ENCODE data around the gene DEXI.
"Not testable (repeated sequence)": the region's sequence is repeated elsewhere in the genome, so short reads cannot be mapped to it uniquely, and the experiment has no call there.

The DEXI gene

DNA sequence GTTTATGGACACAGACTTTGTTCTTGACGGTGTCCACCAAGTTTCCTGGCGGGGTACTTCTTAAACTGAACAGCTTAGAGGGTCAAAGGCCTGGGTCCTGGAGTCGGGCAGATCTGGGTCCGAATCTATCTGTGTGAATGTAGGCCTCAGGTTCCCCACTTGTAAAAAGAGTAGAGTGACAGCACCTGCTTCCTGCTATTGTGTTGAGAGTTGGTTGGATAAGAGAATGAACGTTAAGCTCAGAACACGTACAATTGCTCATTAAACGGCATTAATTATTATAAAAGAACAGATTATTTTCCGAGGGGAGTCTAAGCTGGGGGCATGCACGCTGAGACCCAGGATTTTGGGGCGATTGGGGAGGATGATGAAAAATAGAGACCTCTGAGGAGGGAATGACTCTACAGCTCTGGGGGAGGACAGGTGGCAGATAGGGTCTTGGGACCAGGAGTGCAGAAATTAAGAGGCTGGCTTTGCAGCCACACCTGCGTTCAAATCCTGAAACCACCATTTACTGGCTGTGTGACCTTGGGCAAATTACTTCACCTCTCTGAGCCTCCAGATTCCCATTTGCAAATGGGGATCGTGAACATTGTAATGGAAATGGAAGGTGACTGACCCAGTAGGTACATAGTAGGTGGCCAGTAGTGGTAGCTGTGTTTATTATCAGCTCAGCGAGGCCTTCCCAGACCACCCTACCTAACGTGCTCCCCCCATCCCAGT is 3.0 kb upstream of the DEXI start:
- DNase-seq: peak in 1 of 3 donors; percentile 37
- Histone ChIP-seq H3K4me3 (ENCODE audit: control insufficient read depth in 1 of 7, extremely low read depth in 1 of 7, insufficient read depth in 4 of 7, low read depth in 2 of 7, low read length in 6 of 7) (peak overlapping the region; percentile 73 to 91 (median 86)), H3K4me1 (ENCODE audit: control extremely low read depth in 1 of 4, control insufficient read depth in 4 of 4, insufficient read depth in 4 of 4, low read length in 3 of 4) (peaks cover 11 to 62% (median 48%) of the 10 kb centered on the region in 4 experiments), H3K9me3 (ENCODE audit: control extremely low read depth in 1 of 5, control insufficient read depth in 4 of 5, insufficient read depth in 2 of 5, low read depth in 1 of 5, low read length in 4 of 5) (no peaks in the 10 kb centered on the region), H3K27me3 (replicated peaks in 2 of 5; ENCODE audit: control insufficient read depth in 4 of 5, insufficient read depth in 5 of 5, low read length in 4 of 5) (no peaks in the 10 kb centered on the region), H3K36me3 (ENCODE audit: control insufficient read depth in 4 of 4, insufficient read depth in 4 of 4, low read length in 3 of 4) (no peaks in the 10 kb centered on the region), H3K27ac (ENCODE audit: insufficient read depth in 1 of 2, low read depth in 1 of 2, low read length in 2 of 2, poor library complexity in 1 of 2, severe bottlenecking in 2 of 2) (peak overlapping the region; percentile 43 to 74)
- 42% methylated on average over 8 of the region's 14 CpGs for WGBS (ENCODE audit: insufficient coverage)
- CTCF ChIA-PET: interaction anchor here (1.3 to 1.6 kb wide), 3 partner anchors 12 to 19 kb away, joined by 4 to 5 read pairs (median 5); no protein-coding TSS in a partner anchor
- POLR2A ChIA-PET: interaction anchor here (0.6 kb wide), 1 partner anchor 340 kb away, joined by 3 read pairs; no protein-coding TSS in a partner anchor

DNA sequence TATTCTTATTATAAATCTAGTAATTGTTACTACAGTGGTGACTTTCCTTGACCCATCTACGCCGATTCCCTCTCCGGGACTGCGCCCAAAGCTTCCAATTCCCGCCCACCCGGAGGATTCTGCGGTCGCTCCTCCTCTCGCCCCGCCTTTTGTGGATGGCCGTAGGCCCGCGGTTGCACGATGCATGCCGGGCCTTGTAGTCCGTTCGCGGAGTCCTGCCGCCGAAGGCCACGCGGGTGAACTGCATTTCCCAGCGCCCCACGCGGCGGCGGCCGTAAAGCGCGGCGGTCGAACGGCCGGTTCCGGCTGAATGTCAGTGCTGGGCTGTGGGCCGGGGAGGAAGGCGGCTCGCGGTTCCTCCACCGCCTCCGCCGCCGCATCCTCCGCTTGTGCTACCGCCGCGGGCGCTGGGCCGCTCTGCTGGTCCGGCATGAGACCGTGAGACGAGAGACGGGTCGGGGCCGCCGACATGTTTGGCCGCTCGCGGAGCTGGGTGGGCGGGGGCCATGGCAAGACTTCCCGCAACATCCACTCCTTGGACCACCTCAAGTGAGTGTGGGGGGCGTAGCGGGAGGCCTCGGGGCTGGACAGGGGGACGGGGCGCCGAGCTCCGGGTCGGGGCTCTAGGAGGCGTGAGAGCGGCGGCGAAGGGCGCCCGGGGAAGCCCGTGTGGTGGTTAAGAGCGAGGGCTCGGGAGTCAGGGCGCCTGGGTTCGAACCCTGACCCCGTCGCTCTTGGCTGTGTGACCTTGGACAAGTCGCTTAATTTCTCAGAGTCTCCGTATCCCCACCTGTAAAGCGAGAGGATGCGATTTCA is 2.2 kb upstream of the DEXI start, which contains the start of gene CLEC16A:
Gene CLEC16A (plus strand): TSS at position 316 of the 816 bp plus-strand sequence. CDS start 154 bp downstream, at position 470.
- WGBS (ENCODE audit: insufficient coverage): 2% methylated on average over 67 of the region's 86 CpGs
- Histone ChIP-seq H3K4me1 (ENCODE audit: control extremely low read depth in 1 of 4, control insufficient read depth in 4 of 4, insufficient read depth in 4 of 4, low read length in 3 of 4) (peaks cover 18 to 65% (median 51%) of the 10 kb centered on the region in 4 experiments), H3K27me3 (replicated peaks in 2 of 5; ENCODE audit: control insufficient read depth in 4 of 5, insufficient read depth in 5 of 5, low read length in 4 of 5) (no peaks in the 10 kb centered on the region), H3K36me3 (ENCODE audit: control insufficient read depth in 4 of 4, insufficient read depth in 4 of 4, low read length in 3 of 4) (peaks cover 0 to 1% (median 0%) of the 10 kb centered on the region in 4 experiments), H3K9me3 (ENCODE audit: control extremely low read depth in 1 of 5, control insufficient read depth in 4 of 5, insufficient read depth in 2 of 5, low read depth in 1 of 5, low read length in 4 of 5) (no peaks in the 10 kb centered on the region), H3K4me3 (ENCODE audit: control insufficient read depth in 1 of 7, extremely low read depth in 1 of 7, insufficient read depth in 4 of 7, low read depth in 2 of 7, low read length in 6 of 7) (peak within 1 kb of the TSS; percentile 73 to 91 (median 86)), H3K27ac (ENCODE audit: insufficient read depth in 1 of 2, low read depth in 1 of 2, low read length in 2 of 2, poor library complexity in 1 of 2, severe bottlenecking in 2 of 2) (peak within 1 kb of the TSS; percentile 43 to 74)
- POLR2A ChIA-PET: no interaction called here
- CTCF ChIA-PET: interaction anchor here (1.3 to 1.6 kb wide), 3 partner anchors 12 to 20 kb away, joined by 4 to 5 read pairs (median 5); no protein-coding TSS in a partner anchor
- DNase-seq: peak; percentile 96 to 97 (median 96)

DNA sequence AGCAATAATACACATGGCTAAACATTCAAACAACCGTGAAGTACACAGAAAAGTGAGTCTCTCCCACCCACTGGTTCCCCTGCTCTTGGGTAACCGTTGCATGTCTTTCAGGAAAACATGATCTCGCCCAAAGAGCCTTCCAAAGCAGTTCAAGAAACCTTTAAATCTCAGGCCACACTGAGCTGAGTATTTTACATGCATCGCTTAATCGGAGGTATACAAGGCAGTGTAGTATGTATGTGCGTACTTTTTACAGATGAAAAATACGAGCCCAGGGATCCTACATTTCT is 741 bp upstream of the DEXI start:
- peaks cover 24 to 68% (median 58%) of the 10 kb centered on the region in 4 experiments for H3K4me1 ChIP-seq (ENCODE audit: control extremely low read depth in 1 of 4, control insufficient read depth in 4 of 4, insufficient read depth in 4 of 4, low read length in 3 of 4)

DNA sequence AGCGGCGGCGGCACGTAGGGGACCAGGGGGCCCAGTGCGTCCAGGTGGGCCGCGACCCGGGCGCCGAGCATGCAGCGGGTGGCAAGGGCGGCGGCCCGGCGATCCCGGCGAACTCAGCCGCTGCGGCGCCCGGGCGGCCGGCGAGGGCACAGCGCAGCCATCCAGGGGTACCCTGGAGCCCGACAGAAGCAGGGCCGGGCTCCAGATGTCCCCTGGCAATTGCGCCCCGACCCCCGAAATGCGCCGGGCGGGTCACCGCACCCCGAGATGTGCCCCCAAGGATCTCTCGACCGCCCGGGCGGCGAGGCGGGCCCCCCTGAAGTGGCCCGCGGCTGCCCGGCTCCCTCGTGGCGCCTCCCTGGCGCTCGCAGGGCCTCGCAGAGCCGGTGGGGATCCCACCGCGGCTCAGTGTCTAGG is 325 bp downstream of the DEXI start:
- H3K27me3 ChIP-seq (replicated peaks in 2 of 5; ENCODE audit: control insufficient read depth in 4 of 5, insufficient read depth in 5 of 5, low read length in 4 of 5); DNase-seq; POLR2A ChIA-PET; H3K9me3 ChIP-seq (ENCODE audit: control extremely low read depth in 1 of 5, control insufficient read depth in 4 of 5, insufficient read depth in 2 of 5, low read depth in 1 of 5, low read length in 4 of 5): not testable (repeated sequence)
- Histone ChIP-seq H3K4me3 (ENCODE audit: control insufficient read depth in 1 of 7, extremely low read depth in 1 of 7, insufficient read depth in 4 of 7, low read depth in 2 of 7, low read length in 6 of 7) (peak overlapping the region; percentile 40 to 85 (median 69)), H3K4me1 (ENCODE audit: control extremely low read depth in 1 of 4, control insufficient read depth in 4 of 4, insufficient read depth in 4 of 4, low read length in 3 of 4) (peaks cover 24 to 75% (median 69%) of the 10 kb centered on the region in 4 experiments), H3K36me3 (ENCODE audit: control insufficient read depth in 4 of 4, insufficient read depth in 4 of 4, low read length in 3 of 4) (peaks cover 0 to 15% (median 0%) of the 10 kb centered on the region in 4 experiments), H3K27ac (ENCODE audit: insufficient read depth in 1 of 2, low read depth in 1 of 2, low read length in 2 of 2, poor library complexity in 1 of 2, severe bottlenecking in 2 of 2) (peak overlapping the region in 1 of 2 experiments; percentile 26)
- CTCF ChIA-PET: interaction anchor here (0.7 to 1.4 kb wide), 5 partner anchors 9 to 415 kb away, joined by 3 to 4 read pairs (median 3); no protein-coding TSS in a partner anchor
- WGBS (ENCODE audit: insufficient coverage): 0% methylated on average over 38 of the region's 52 CpGs

More for the DNA sequence above, 741 bp upstream of the DEXI start:
- 70% methylated on average over 3 of the region's 7 CpGs for WGBS (ENCODE audit: insufficient coverage)
- POLR2A ChIA-PET: no interaction called here
- no peaks in the 10 kb centered on the region for H3K9me3 ChIP-seq (ENCODE audit: control extremely low read depth in 1 of 5, control insufficient read depth in 4 of 5, insufficient read depth in 2 of 5, low read depth in 1 of 5, low read length in 4 of 5)
- CTCF ChIA-PET: interaction anchor here (1.4 kb wide), 1 partner anchor 413 kb away, joined by 4 read pairs; no protein-coding TSS in a partner anchor
- no peak for DNase-seq
- H3K4me3 ChIP-seq (ENCODE audit: control insufficient read depth in 1 of 7, extremely low read depth in 1 of 7, insufficient read depth in 4 of 7, low read depth in 2 of 7, low read length in 6 of 7): peak overlapping the region in 4 of 7 experiments; percentile 69 to 85 (median 78)
- H3K36me3 ChIP-seq (ENCODE audit: control insufficient read depth in 4 of 4, insufficient read depth in 4 of 4, low read length in 3 of 4): peaks cover 0 to 11% (median 0%) of the 10 kb centered on the region in 4 experiments
- no peaks in the 10 kb centered on the region for H3K27me3 ChIP-seq (replicated peaks in 2 of 5; ENCODE audit: control insufficient read depth in 4 of 5, insufficient read depth in 5 of 5, low read length in 4 of 5)
- H3K27ac ChIP-seq (ENCODE audit: insufficient read depth in 1 of 2, low read depth in 1 of 2, low read length in 2 of 2, poor library complexity in 1 of 2, severe bottlenecking in 2 of 2): no peak overlapping the region

DNA sequence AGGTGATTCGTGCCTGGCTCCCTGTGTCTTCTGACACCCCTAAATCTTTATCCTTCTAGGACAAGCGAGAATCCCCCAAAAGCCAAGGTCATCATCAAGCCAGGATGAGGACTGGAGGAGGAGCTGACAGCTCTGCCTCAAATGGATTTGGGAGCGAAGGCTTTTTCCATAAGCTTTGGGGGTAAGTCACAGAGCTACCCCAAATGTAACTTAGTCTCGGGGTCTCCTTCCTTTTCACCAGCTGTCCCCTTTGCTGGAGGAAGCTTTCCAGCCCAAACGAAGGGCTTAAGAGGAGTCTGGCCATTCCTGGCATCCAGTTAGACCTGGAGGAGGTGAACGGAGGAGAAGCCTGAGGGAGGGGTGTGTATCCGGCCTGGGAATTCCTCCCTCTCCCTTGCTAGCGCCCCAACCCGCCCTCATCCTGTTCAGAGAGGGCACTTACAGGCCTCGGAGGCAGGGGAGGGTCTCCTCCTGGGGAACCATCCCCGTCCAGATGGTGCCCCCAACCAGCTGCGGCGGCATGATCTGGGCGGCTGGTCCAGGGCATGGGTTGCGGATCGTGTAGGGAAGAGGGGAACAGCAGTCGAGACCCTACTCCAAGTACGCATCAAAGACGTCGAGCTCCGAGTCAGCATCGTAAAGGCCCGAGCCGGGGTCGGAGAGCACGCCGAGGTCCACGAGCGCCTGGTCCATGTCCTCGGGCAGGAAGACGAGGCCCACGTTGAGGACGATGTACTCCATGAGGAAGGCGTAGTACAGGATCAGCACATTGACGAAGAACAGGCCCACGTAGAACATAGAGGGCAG is 938 bp downstream of the DEXI start:
- peak overlapping the region in 1 of 2 experiments; percentile 31 for H3K27ac ChIP-seq (ENCODE audit: insufficient read depth in 1 of 2, low read depth in 1 of 2, low read length in 2 of 2, poor library complexity in 1 of 2, severe bottlenecking in 2 of 2)
- peak overlapping the region; percentile 40 to 85 (median 72) for H3K4me3 ChIP-seq (ENCODE audit: control insufficient read depth in 1 of 7, extremely low read depth in 1 of 7, insufficient read depth in 4 of 7, low read depth in 2 of 7, low read length in 6 of 7)
- peaks cover 0 to 15% (median 0%) of the 10 kb centered on the region in 4 experiments for H3K36me3 ChIP-seq (ENCODE audit: control insufficient read depth in 4 of 4, insufficient read depth in 4 of 4, low read length in 3 of 4)
- 5% methylated on average over 14 of the region's 36 CpGs for WGBS (ENCODE audit: insufficient coverage)
- ChIA-PET POLR2A (no interaction called here), CTCF (interaction anchor here (1.0 to 1.4 kb wide), 4 partner anchors 9 to 54 kb away, joined by 3 to 5 read pairs (median 4); no protein-coding TSS in a partner anchor)
- H3K27me3 ChIP-seq (replicated peaks in 2 of 5; ENCODE audit: control insufficient read depth in 4 of 5, insufficient read depth in 5 of 5, low read length in 4 of 5): no peaks in the 10 kb centered on the region
- peaks cover 24 to 81% (median 75%) of the 10 kb centered on the region in 4 experiments for H3K4me1 ChIP-seq (ENCODE audit: control extremely low read depth in 1 of 4, control insufficient read depth in 4 of 4, insufficient read depth in 4 of 4, low read length in 3 of 4)
- no peak for DNase-seq
- no peaks in the 10 kb centered on the region for H3K9me3 ChIP-seq (ENCODE audit: control extremely low read depth in 1 of 5, control insufficient read depth in 4 of 5, insufficient read depth in 2 of 5, low read depth in 1 of 5, low read length in 4 of 5)

- peaks cover 24 to 79% (median 75%) of the 10 kb centered on the region in 4 experiments for H3K4me1 ChIP-seq (ENCODE audit: control extremely low read depth in 1 of 4, control insufficient read depth in 4 of 4, insufficient read depth in 4 of 4, low read length in 3 of 4)
These were observed 1.7 kb downstream of the DEXI start for GRCh38 chr16:10940501-10941079.

More at GRCh38 chr16:10940501-10941079, 1.7 kb downstream of the DEXI start:
- Histone ChIP-seq H3K27me3 (replicated peaks in 2 of 5; ENCODE audit: control insufficient read depth in 4 of 5, insufficient read depth in 5 of 5, low read length in 4 of 5) (no peaks in the 10 kb centered on the region), H3K27ac (ENCODE audit: insufficient read depth in 1 of 2, low read depth in 1 of 2, low read length in 2 of 2, poor library complexity in 1 of 2, severe bottlenecking in 2 of 2) (peak overlapping the region in 1 of 2 experiments; percentile 31), H3K9me3 (ENCODE audit: control extremely low read depth in 1 of 5, control insufficient read depth in 4 of 5, insufficient read depth in 2 of 5, low read depth in 1 of 5, low read length in 4 of 5) (no peaks in the 10 kb centered on the region), H3K36me3 (ENCODE audit: control insufficient read depth in 4 of 4, insufficient read depth in 4 of 4, low read length in 3 of 4) (peaks cover 0 to 15% (median under 1%) of the 10 kb centered on the region in 4 experiments), H3K4me3 (ENCODE audit: control insufficient read depth in 1 of 7, extremely low read depth in 1 of 7, insufficient read depth in 4 of 7, low read depth in 2 of 7, low read length in 6 of 7) (peak overlapping the region; percentile 40 to 85 (median 72))
- WGBS (ENCODE audit: insufficient coverage): 32% methylated on average over 7 of the region's 8 CpGs
- ChIA-PET POLR2A (no interaction called here), CTCF (interaction anchor here (1.1 kb wide), 2 partner anchors 9 to 21 kb away, joined by 4 to 5 read pairs; no protein-coding TSS in a partner anchor)
- no peak for DNase-seq
